Activated CD8-positive, alpha-beta memory T cell treated with anti-CD3 and anti-CD28 coated beads, Interleukin-2, amount 50 U/mL, for 48 hours (primary cell): ENCODE results near the gene USF3.
"Not testable (repeated sequence)": the region's sequence is repeated elsewhere in the genome, so short reads cannot be mapped to it uniquely, and the experiment has no call there.

Source experiments
- DNase-seq: peaks from one replicate; pipeline ENCODE4 v3.0.0-alpha.2; 2020

The USF3 gene

GRCh38 chr3:113654310-113654709 lies 42.1 kb downstream of the USF3 start:
- no peak for DNase-seq

- DNase-seq, result no peak
Measured at GRCh38 chr3:113649174-113649845, 47.1 kb downstream of the USF3 start.

GRCh38 chr3:113648524-113648923 lies 47.9 kb downstream of the USF3 start:
- no peak for DNase-seq

- no peak for DNase-seq
Measured at GRCh38 chr3:113643583-113643982, 52.9 kb downstream of the USF3 start.

GRCh38 chr3:113638910-113639309 lies 57.5 kb downstream of the USF3 start:
- no peak for DNase-seq

- no peak for DNase-seq
Measured at GRCh38 chr3:113637756-113638155, 58.7 kb downstream of the USF3 start.

- not testable (repeated sequence) for DNase-seq
Measured at GRCh38 chr3:113636034-113636433, 60.4 kb downstream of the USF3 start.

- no peak for DNase-seq
Measured at GRCh38 chr3:113634782-113635474, 61.5 kb downstream of the USF3 start.

- DNase-seq, result no peak
Measured at GRCh38 chr3:113631573-113631972, 64.9 kb downstream of the USF3 start.

- no peak for DNase-seq
Measured at GRCh38 chr3:113630956-113631542, 65.4 kb downstream of the USF3 start.

GRCh38 chr3:113629584-113630421 lies 66.6 kb downstream of the USF3 start:
- no peak for DNase-seq

- DNase-seq, result no peak
Measured at GRCh38 chr3:113628788-113629187, 67.7 kb downstream of the USF3 start.

GRCh38 chr3:113628316-113628715 lies 68.1 kb downstream of the USF3 start:
- DNase-seq, result no peak

GRCh38 chr3:113626503-113627371 lies 69.7 kb downstream of the USF3 start:
- no peak for DNase-seq

- DNase-seq, result no peak
Measured at GRCh38 chr3:113625834-113626233, 70.6 kb downstream of the USF3 start.

GRCh38 chr3:113623811-113624210 lies 72.6 kb downstream of the USF3 start:
- DNase-seq, result no peak

GRCh38 chr3:113623324-113623723 lies 73.1 kb downstream of the USF3 start:
- no peak for DNase-seq

- DNase-seq, result no peak
Measured at GRCh38 chr3:113620091-113620490, 76.4 kb downstream of the USF3 start.

- no peak for DNase-seq
Measured at GRCh38 chr3:113617726-113618125, 78.7 kb downstream of the USF3 start.

- DNase-seq, result no peak
Measured at GRCh38 chr3:113615976-113616375, 80.5 kb downstream of the USF3 start.

- DNase-seq, result no peak
Measured at GRCh38 chr3:113614402-113614801, 82.0 kb downstream of the USF3 start.

- DNase-seq, result no peak
Measured at GRCh38 chr3:113607219-113607596, 89.2 kb downstream of the USF3 start.
